Measurements from ENCODE around the gene CDKN2B-AS1.

Gene CDKN2B-AS1

GRCh38 chr9:22008384-22008716 is 13.8 kb downstream of the CDKN2B-AS1 start:
- no peak for DNase-seq

GRCh38 chr9:22008717-22009505 is 14.3 kb downstream of the CDKN2B-AS1 start, which contains the start of gene CDKN2B:
Gene CDKN2B, minus strand, starts transcription at chr9:22009305. Its CDS starts 352 bp downstream, at chr9:22008953.
- DNase-seq, result peak; percentile 91

- no peak for DNase-seq
Measured at GRCh38 chr9:22009506-22009867, 14.9 kb downstream of the CDKN2B-AS1 start.

- no peak for DNase-seq
Measured at GRCh38 chr9:22010866-22011625, 16.5 kb downstream of the CDKN2B-AS1 start.

- no peak for DNase-seq
Measured at GRCh38 chr9:22022396-22022795, 27.8 kb downstream of the CDKN2B-AS1 start.

GRCh38 chr9:22026696-22027095 is 32.1 kb downstream of the CDKN2B-AS1 start:
- DNase-seq, result no peak

- no peak for DNase-seq
Measured at GRCh38 chr9:22028394-22028793, 33.8 kb downstream of the CDKN2B-AS1 start.

GRCh38 chr9:22029231-22029630 is 34.6 kb downstream of the CDKN2B-AS1 start:
- no peak for DNase-seq

- no peak for DNase-seq
Measured at GRCh38 chr9:22030101-22030598, 35.6 kb downstream of the CDKN2B-AS1 start.

GRCh38 chr9:22031655-22032411 is 37.2 kb downstream of the CDKN2B-AS1 start:
- no peak for DNase-seq

GRCh38 chr9:22033012-22033630 is 38.5 kb downstream of the CDKN2B-AS1 start:
- DNase-seq, result no peak

GRCh38 chr9:22035591-22036011 is 41.0 kb downstream of the CDKN2B-AS1 start:
- DNase-seq, result no peak

- no peak for DNase-seq
Measured at GRCh38 chr9:22036866-22037626, 42.5 kb downstream of the CDKN2B-AS1 start.

GRCh38 chr9:22037954-22038690 is 43.5 kb downstream of the CDKN2B-AS1 start:
- DNase-seq, result no peak

GRCh38 chr9:22039258-22039657 is 44.7 kb downstream of the CDKN2B-AS1 start:
- DNase-seq, result no peak

- no peak for DNase-seq
Measured at GRCh38 chr9:22040760-22041159, 46.2 kb downstream of the CDKN2B-AS1 start.

- no peak for DNase-seq
Measured at GRCh38 chr9:22041344-22041743, 46.8 kb downstream of the CDKN2B-AS1 start.

- DNase-seq, result no peak
Measured at GRCh38 chr9:22041775-22042174, 47.2 kb downstream of the CDKN2B-AS1 start.

- DNase-seq, result no peak
Measured at GRCh38 chr9:22043928-22044327, 49.3 kb downstream of the CDKN2B-AS1 start.

GRCh38 chr9:22044583-22044982 is 50.0 kb downstream of the CDKN2B-AS1 start:
- DNase-seq, result no peak

- DNase-seq, result no peak
Measured at GRCh38 chr9:22045423-22045822, 50.8 kb downstream of the CDKN2B-AS1 start.

Measured in activated CD8-positive, alpha-beta memory T cell treated with anti-CD3 and anti-CD28 coated beads, Interleukin-2, amount 50 U/mL, for 48 hours (primary cell).